ENCODE data around the gene SASH1. TPM values are rescaled to one million over a fixed set of nuclear protein-coding genes. Genes with fewer than 3 reads are reported as not detected.

Gene SASH1
- total RNA-seq, 1 donor from 2014 or later: 10.6 TPM

DNA sequence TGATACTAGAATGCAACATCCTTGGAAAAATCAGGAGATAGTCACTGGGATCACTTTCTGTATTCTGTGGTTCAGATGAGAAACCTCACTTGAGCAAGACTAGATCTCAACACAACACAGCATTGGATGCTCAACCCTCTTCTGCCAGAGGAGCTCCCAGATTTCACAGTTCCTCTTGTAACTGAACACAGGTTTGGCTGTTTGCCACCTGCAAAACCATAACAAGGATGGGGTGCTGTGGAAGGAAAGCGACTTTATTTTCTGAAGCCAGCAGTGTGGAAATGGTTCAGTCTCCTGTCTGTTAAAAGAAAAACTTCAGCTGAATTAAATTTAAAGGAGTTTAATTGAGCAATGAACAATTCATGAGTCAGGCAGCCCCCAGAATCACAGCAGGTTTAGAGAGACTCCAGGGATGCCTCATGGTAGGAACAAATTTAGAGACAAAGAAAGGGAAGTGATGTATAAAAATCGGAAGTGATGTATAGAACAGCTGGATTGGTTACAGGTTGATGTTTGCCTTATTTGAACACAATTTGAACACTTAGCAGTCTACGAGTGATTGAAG, 254.3 kb downstream of the SASH1 start:
- no peak overlapping the region for H3K4me3 ChIP-seq (ENCODE audit: low read depth, low read length)
- no peak for DNase-seq (ENCODE audit: low read depth)
- TF ChIP-seq, protein P1, sequence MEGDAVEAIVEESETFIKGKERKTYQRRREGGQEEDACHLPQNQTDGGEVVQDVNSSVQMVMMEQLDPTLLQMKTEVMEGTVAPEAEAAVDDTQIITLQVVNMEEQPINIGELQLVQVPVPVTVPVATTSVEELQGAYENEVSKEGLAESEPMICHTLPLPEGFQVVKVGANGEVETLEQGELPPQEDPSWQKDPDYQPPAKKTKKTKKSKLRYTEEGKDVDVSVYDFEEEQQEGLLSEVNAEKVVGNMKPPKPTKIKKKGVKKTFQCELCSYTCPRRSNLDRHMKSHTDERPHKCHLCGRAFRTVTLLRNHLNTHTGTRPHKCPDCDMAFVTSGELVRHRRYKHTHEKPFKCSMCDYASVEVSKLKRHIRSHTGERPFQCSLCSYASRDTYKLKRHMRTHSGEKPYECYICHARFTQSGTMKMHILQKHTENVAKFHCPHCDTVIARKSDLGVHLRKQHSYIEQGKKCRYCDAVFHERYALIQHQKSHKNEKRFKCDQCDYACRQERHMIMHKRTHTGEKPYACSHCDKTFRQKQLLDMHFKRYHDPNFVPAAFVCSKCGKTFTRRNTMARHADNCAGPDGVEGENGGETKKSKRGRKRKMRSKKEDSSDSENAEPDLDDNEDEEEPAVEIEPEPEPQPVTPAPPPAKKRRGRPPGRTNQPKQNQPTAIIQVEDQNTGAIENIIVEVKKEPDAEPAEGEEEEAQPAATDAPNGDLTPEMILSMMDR (conservative IDR thresholded peaks at IDR 0.05; ENCODE audit: low read depth, low read length): no peak

DNA sequence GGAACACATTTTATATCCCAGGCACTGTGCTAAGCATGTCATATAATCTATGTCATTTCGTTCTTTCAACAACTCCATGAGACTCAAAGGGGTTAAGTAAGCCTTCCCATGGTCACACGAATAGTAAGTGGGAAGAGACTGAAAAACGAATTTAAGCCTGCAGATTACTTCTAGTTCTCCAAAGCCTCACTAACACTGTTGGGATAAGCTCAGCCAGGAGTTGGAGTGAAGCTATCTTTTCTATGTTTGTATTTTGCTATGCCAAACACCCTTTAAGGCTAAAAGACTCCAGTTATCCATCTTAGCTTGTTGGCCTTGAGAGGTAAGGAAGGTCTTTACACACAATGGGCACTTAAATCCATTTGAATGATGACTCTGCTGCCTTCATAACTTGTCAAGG, 256.1 kb downstream of the SASH1 start:
- no peak for DNase-seq (ENCODE audit: low read depth)
- TF ChIP-seq, protein P1 (conservative IDR thresholded peaks at IDR 0.05; ENCODE audit: low read depth, low read length): no peak
- H3K4me3 ChIP-seq (ENCODE audit: low read depth, low read length): no peak overlapping the region

- TF ChIP-seq, protein P1 (conservative IDR thresholded peaks at IDR 0.05; ENCODE audit: low read depth, low read length): no peak
- no peak overlapping the region for H3K4me3 ChIP-seq (ENCODE audit: low read depth, low read length)
- no peak for DNase-seq (ENCODE audit: low read depth)
Measured at GRCh38 chr6:148599967-148600426, 257.4 kb downstream of the SASH1 start.
